Measurements from ENCODE around the gene C1orf210.

GRCh38 chr1:43311521-43311920 lies 26.1 kb upstream of the C1orf210 start:
- TF ChIP-seq, protein P1, sequence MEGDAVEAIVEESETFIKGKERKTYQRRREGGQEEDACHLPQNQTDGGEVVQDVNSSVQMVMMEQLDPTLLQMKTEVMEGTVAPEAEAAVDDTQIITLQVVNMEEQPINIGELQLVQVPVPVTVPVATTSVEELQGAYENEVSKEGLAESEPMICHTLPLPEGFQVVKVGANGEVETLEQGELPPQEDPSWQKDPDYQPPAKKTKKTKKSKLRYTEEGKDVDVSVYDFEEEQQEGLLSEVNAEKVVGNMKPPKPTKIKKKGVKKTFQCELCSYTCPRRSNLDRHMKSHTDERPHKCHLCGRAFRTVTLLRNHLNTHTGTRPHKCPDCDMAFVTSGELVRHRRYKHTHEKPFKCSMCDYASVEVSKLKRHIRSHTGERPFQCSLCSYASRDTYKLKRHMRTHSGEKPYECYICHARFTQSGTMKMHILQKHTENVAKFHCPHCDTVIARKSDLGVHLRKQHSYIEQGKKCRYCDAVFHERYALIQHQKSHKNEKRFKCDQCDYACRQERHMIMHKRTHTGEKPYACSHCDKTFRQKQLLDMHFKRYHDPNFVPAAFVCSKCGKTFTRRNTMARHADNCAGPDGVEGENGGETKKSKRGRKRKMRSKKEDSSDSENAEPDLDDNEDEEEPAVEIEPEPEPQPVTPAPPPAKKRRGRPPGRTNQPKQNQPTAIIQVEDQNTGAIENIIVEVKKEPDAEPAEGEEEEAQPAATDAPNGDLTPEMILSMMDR (IDR thresholded peaks at IDR 0.05) = no peak
- no peak for TF ChIP-seq USF2 (CRISPR knock-in tag; IDR thresholded peaks at IDR 0.05)
- no peak for TF ChIP-seq PRRX2 (CRISPR knock-in tag; IDR thresholded peaks at IDR 0.05)
- no peak for TF ChIP-seq ZNF416 (CRISPR knock-in tag; IDR thresholded peaks at IDR 0.05)
- no peak for TF ChIP-seq NR1H2 (CRISPR knock-in tag; IDR thresholded peaks at IDR 0.05)
- no peak for TF ChIP-seq NFE2L1 (CRISPR knock-in tag; IDR thresholded peaks at IDR 0.05)
- no peak for TF ChIP-seq GABPB1 (CRISPR knock-in tag; IDR thresholded peaks at IDR 0.05)
- no peak for TF ChIP-seq TEAD1 (CRISPR knock-in tag; IDR thresholded peaks at IDR 0.05)
- no peak for TF ChIP-seq RELA (CRISPR knock-in tag; IDR thresholded peaks at IDR 0.05; ENCODE audit: borderline replicate concordance)
